ENCODE results near the gene PRKAG2. TPM values are rescaled to one million over a fixed set of nuclear protein-coding genes. Genes with fewer than 3 reads are reported as not detected.

PRKAG2 gene
- total RNA-seq, 1 donor from 2014 or later = 130 TPM

- TF ChIP-seq CTCF (IDR thresholded peaks at IDR 0.05; ENCODE audit: borderline replicate concordance) = no peak
- H3K9me3 ChIP-seq (replicated peaks) = no peaks in the 10 kb centered on the region
- no peaks in the 10 kb centered on the region for H3K27me3 ChIP-seq (ENCODE audit: low read depth)
- no peak overlapping the region for H3K27ac ChIP-seq (replicated peaks)
- H3K4me1 ChIP-seq = no peaks in the 10 kb centered on the region
- DNase-seq = no peak
- no peak overlapping the region for H3K4me3 ChIP-seq
- H3K36me3 ChIP-seq = peaks cover 6% of the 10 kb centered on the region
- intact Hi-C loops (cut with micrococcal nuclease) = no loop called here
These were observed 100.5 kb downstream of the PRKAG2 start for GRCh38 chr7:151776446-151776845.

- H3K27me3 ChIP-seq (ENCODE audit: low read depth) = no peaks in the 10 kb centered on the region
- TF ChIP-seq CTCF (IDR thresholded peaks at IDR 0.05; ENCODE audit: borderline replicate concordance) = no peak
- no peak overlapping the region for H3K27ac ChIP-seq (replicated peaks)
- DNase-seq = no peak
- H3K4me1 ChIP-seq = no peaks in the 10 kb centered on the region
- H3K9me3 ChIP-seq (replicated peaks) = no peaks in the 10 kb centered on the region
- intact Hi-C loops (cut with micrococcal nuclease) = no loop called here
- no peak overlapping the region for H3K4me3 ChIP-seq
- peaks cover 3% of the 10 kb centered on the region for H3K36me3 ChIP-seq
These were observed 101.1 kb downstream of the PRKAG2 start for GRCh38 chr7:151775547-151776443.

GRCh38 chr7:151774951-151775350 is 102.0 kb downstream of the PRKAG2 start:
- no peak for TF ChIP-seq CTCF (IDR thresholded peaks at IDR 0.05; ENCODE audit: borderline replicate concordance)
- intact Hi-C loops (cut with micrococcal nuclease) = no loop called here
- Histone ChIP-seq H3K27me3 (ENCODE audit: low read depth) (no peaks in the 10 kb centered on the region), H3K9me3 (replicated peaks) (no peaks in the 10 kb centered on the region), H3K4me3 (no peak overlapping the region), H3K36me3 (no peaks in the 10 kb centered on the region), H3K27ac (replicated peaks) (no peak overlapping the region), H3K4me1 (no peaks in the 10 kb centered on the region)
- DNase-seq = no peak

- H3K27me3 ChIP-seq (ENCODE audit: low read depth) = no peaks in the 10 kb centered on the region
- intact Hi-C loops (cut with micrococcal nuclease) = no loop called here
- no peak for DNase-seq
- H3K4me1 ChIP-seq = no peaks in the 10 kb centered on the region
- no peak for TF ChIP-seq CTCF (IDR thresholded peaks at IDR 0.05; ENCODE audit: borderline replicate concordance)
- no peaks in the 10 kb centered on the region for H3K9me3 ChIP-seq (replicated peaks)
- no peak overlapping the region for H3K27ac ChIP-seq (replicated peaks)
- H3K4me3 ChIP-seq = no peak overlapping the region
- H3K36me3 ChIP-seq = no peaks in the 10 kb centered on the region
These were observed 103.1 kb downstream of the PRKAG2 start for GRCh38 chr7:151773797-151774196.

- Histone ChIP-seq H3K4me3 (no peak overlapping the region), H3K27ac (replicated peaks) (no peak overlapping the region), H3K27me3 (ENCODE audit: low read depth) (no peaks in the 10 kb centered on the region), H3K4me1 (peaks cover 9% of the 10 kb centered on the region), H3K9me3 (replicated peaks) (no peaks in the 10 kb centered on the region), H3K36me3 (no peaks in the 10 kb centered on the region)
- intact Hi-C loops (cut with micrococcal nuclease) = no loop called here
- DNase-seq = no peak
- no peak for TF ChIP-seq CTCF (IDR thresholded peaks at IDR 0.05; ENCODE audit: borderline replicate concordance)
These were observed 106.7 kb downstream of the PRKAG2 start for GRCh38 chr7:151770232-151770631.
